HG02943 (cell line): Measurements from ENCODE around the gene PFKL.

Experiments
- ATAC-seq: cut with Tn5 transposase; IDR thresholded peaks from one replicate; pipeline ENCODE4 v1.9.1; 2021; ENCODE audit warnings: mild to moderate bottlenecking, low read depth, moderate library complexity; ENCODE audit not compliant: unreplicated experiment

Gene PFKL

DNA sequence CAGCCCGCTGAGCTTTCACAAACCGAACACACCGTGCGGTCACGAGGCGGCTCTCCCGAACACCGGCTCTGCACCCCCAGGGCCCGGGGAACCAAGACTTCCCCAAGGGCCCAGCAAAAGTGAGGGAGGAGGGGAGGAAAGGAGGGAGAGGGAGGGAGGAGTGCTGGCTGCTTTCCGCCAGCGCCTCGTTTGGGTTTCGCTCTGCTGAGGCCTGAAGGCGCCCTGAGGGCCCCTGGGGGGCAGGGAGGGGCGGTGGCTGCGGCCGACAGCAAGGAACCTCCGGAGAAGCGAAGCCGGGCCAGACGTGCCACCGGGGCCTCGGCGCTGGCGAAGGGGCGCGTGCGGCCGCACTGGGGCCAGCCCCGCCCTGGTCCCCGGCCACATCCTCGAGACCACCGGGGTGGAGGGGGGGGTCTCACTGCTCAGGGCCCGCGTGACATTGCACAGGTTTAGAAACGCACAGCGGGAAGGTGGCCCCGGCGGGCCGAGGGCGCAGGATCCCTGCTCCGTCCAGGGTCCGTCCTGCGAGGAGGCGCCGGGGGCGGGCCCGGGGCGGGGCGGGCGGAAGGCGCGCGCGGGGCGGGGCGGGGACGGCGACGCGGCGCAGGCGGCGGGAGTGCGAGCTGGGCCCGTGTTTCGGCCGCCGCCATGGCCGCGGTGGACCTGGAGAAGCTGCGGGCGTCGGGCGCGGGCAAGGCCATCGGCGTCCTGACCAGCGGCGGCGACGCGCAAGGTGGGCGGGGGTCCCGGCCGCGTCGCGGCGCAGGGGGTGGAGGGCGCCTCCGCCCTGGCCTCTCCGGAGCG is at the start of gene PFKL:
Gene PFKL (plus strand): TSS at position 596 of the 804 bp plus-strand sequence. CDS start 53 bp downstream, at position 649.
- peak; percentile 48 for ATAC-seq

DNA sequence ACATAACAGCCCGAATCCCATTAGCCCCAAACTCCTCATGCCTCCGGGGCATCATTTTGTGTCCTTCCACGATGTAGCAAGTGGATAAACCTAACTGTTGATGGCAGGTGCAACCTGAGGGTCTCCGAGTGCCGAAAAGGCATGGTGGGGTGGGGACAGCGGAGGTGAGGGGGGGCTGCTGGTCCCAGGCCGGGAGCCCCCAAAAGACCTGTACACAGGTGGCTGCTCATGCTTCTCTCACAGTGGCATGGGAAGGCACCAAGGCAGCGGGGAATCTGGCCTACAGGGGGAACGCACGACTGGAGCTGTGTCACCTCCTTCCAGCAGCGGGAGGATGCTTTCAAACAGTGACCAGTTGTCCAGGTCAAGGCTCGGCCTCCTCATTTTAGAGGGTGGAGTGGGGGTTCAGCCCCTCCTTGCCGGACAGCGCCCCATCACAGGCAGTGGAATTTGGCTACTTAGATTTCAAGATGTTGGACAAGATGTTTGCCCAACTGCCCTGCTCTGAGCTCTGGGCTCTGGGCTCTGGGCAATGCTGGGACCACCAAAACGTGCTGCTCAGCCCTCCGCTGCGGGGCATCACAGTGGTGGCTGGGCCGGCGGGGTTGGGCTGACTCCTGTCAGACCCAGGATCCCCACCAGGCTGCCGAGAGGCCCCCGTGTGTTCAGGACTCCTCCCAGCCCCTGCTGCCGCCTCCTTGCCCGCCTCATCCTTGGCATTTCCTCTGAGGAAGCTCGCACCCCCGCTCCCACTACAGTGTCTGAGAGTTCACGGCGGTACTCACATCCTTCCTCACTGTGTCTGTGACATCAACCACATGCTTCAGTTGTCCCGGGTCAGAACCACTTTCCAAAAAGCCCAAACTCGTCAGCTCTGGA is 45.8 kb upstream of the PFKL start:
- no peak for ATAC-seq

DNA sequence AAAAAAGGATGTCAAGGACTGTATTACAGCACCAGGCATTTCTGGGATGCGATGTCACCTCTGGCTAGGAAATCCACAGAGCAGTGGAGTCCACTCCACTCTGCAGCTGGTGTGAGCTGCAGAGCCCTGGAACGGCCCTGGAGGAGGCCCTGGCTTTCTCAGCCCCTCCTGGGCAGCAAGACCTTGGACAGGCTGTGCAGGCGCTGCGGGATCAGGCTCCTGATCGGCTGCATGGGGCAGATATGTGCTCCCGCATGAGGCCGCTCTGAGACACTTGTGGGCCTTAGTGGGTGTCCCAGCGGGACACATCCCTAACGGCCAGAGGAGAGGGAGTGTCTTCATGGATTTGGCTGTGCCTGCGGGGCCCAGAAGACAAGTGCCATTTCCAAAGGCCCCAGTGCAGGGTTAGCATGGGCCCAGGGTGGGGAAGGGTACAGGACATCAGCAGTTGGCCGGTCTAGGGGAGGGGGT is 44.3 kb upstream of the PFKL start:
- no peak for ATAC-seq

DNA sequence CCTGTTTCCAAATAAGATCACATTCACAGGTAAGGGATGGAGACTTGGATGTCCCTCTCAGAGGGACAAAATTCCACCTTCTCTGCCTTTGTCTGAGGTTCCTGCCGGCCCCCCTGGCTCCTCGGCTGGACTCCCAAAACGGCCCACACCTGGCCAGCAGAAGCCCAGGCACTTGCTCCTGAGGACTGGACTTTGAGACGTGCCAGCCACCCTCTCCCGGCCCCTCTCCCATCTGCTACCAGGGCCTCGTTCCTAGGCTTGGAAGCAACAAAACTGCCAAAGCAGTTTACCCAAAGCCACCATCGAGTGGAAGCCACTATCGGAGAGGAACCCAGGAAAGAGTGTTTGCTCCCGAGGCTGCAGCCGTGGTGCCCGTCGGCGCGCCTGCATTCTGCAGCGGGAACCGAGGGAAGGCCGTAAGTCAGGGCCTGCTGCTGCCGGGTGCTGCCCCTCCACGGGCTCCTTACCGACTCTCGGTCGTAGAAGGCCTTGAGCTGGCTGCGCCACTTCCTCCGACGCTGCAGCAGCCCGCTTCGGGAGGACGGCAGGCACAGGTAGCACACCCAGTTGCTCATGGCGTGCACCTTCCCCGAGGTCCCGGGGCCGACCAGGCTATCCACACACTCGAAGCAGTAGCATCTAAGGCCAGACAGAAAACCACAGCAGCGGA is 41.7 kb upstream of the PFKL start:
- no peak for ATAC-seq

DNA sequence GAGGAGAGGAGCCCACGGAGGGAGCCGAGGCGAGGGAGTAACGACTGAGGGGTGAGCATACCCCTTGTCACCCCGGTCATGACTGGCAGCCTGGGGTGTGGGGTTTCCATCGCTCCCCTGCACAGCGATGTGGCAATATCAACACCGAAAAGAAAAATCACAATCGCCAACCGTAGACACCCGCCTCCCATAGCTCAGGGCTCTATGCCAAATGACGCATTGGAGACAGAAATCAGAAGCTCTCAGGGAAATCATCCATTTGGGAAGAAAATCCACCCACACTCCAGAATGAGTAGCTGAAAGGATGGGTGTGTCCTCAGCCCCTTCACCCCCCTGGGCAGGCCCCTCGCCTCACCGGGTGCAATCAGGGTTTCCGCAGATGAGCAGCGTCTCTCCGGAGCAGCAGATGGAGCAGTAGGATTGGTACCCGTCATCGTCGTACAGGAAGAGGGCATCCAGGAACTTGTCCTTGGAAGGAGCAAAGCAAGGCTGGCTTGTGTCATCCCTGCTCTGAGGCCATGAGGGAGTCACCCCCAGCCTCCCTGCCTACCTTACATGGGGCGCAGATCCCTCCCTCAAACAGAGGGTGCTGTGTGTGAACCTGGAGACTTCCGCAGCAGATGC is 40.7 kb upstream of the PFKL start:
- ATAC-seq, result no peak

DNA sequence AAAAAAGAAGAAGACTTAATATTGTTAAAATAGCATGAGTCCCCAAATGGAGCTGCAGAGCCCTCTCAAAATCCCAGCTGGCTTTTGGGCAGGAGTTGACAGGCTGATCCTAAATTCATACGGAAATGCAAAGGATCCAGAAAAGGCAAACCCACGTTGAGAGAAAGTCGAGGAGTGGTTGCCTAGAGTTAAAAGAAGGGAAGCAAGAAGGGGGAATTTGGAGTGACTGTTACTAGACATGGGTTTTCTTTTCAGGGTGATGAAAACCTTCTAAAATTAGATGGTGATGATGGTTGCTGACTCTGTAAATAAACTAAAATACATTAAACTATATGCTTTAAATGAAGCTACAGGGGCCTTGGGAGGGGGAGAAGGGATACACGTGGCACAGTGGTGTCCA is 39.8 kb upstream of the PFKL start:
- no peak for ATAC-seq

DNA sequence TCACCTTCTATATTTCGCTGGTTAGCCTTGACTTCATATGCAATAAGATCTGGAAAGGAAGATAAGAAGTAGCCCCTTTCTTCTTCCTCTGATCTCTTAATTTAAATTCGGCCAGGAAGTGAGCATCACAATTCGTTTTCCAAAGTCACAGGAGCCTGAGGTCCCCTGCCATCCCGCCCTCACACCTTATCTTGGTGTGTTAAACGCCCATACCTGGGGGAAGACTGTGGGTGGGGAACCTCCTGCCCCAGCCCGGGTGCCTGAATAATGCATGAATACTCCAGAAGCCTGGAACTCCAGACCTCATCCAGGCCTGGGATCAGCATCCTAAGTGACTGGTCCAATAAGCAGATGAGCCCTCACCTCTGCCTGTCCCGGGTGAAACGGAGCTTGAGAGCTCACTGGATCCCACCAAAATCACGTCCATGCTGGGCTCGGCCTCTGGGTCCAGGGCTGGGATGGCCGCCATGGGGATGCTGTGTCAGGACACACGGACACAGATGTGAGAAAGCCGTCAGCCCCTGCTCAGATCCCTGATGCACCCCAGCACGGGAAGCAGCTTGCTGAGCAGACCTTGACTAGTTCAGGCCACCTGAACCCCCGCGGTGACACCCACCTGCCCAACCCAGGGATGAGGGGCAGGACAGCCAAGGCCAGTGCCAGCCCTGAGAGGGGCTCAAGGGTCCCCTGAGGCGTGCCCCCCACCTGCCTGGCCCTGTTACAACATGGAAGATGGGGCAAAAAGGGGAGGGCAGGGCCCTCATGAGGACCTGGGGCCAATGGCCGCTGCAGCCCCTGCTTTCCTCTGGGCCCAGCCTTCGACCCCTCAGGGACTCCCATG is 38.8 kb upstream of the PFKL start:
- no peak for ATAC-seq

DNA sequence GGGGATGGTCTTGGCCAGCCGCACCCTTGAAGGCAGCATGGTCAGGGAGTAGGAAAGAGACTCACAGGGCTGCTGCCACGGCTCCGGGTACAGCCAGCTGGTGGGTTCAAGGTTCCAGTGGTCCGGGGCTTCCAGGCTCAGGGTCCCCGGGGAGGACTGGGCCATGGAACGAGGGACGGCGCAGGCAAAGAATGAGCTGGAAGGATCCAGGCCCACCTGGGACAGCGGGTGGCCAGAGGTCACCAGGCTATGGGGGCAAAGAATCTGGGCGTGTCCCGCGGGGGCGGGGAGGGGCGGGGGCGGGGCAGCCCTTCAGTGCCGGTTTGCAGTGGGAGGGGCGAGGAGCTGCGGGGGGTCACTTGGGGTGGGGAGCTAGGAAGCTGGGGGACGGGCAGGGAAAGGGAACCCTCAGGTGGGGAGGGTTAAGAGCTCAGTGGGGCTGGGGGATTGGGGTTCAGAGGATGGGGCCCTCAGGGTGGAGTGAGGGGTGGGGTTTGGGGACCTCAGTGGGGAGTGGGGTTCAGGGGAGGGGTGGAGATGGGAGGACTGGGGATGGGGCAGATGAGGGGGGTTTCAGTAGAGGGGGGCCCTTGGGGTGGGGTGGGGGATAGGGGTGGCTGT is 38.1 kb upstream of the PFKL start, which contains the start of gene DNMT3L:
Gene DNMT3L (minus strand): TSS at position 223 of the 621 bp plus-strand sequence. CDS start 638 bp downstream, outside the sequence.
- no peak for ATAC-seq

DNA sequence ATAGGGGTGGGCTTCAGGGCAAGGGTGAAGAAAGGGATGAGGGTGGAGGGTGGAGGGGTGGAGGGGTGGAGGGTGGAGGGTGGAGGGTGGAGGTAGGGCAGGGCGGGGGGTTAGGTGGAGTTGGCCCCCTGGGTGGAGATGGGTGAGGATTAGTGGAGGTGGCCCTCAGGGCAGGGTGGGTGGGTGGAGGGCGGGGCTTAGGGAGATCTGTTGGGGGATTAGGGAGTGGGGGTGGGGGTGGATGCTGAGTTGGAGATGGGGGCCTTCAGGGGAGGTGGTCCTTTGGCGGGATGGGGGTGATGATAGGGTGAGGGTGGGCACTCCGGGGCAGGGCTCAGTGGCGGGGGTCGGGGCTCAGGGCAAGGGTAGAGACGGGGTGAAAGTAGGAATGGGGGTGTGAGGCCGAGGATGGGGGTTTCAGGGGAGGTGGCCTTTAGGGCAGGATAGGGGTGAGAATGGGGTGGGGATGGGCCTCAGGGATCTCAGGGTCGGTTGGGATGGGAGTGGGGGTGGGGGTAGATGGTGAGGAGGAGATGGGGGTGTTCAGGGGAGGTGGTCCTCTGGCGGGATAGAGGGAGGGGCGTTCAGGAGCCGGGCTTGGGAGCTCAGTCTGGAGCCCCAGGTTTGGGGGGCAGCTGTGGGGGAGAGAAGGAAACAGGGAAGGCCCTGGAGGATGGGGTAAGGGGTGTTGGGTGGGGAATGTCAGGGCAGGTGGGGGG is 37.4 kb upstream of the PFKL start:
- ATAC-seq, result no peak

DNA sequence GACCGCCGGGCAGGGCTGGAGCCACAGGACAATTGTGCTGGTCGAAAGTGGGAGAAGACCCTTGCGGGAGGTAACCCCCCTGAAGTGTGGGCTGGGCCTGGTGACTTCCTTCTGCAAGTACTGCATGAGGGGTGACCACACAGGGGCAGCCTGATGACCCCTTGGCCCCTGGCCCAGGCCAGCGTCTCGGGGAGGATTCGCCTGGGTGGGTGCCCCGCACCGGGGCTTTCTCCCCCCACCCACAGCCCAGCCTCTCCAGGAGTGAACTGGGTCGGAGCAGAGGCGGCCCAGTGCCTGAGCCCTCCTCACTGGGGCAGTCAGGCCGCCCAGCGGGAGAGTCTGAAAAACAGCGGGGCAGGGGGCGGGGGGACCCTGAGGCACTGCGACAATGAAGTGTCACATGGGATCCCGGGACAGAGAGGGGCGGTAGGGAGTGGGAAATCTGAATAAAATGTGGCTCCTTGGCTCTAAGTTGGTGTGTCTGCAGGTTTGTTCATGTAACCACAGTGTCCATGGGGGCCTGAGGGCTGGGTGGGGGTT is 36.6 kb upstream of the PFKL start:
- no peak for ATAC-seq

DNA sequence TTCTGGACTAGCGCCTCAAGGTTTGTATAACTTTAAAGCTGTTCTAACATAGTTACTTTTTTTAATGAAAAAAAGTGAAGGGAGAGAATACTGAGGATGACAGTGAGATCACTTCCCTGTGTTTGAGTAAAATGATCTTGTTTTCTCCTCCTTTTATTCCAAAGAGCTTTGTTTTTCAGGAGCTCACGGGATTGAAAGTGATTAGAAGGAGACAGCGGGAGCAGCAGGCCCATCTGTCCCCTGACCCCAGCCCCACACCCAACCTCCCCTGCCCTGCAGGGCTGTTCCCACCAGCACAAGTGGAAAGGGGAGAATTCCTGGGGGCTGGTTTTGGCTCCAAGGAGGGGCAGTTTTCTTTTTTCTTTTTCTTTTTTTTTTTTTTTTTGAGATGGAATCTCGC is 36.1 kb upstream of the PFKL start:
- no peak for ATAC-seq

DNA sequence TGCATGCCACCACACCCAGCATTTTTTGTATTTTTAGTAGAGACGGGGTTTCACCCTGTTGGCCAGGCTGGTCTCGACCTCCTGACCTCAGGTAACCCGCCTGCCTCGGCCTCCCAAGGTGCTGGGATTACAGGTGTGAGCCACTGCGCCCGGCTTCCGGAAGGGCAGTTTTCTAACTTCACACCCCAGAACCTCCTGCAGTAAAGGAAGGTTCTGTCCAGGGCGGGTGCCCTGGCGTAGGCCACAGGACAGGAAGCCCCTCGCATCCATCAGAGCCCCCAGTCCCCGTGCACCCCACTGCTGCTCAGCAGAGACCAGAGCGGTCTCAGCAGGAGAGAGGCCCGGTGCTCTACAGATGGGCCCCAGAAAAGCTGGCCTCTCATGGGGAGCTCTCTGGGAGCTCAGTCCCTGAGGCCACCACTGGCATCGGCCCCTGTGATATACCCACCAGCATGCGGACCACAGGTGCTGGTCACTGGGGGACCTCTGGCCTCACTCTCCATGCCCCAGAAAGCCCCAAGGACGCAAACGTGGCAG is 34.1 kb upstream of the PFKL start:
- ATAC-seq, result no peak

DNA sequence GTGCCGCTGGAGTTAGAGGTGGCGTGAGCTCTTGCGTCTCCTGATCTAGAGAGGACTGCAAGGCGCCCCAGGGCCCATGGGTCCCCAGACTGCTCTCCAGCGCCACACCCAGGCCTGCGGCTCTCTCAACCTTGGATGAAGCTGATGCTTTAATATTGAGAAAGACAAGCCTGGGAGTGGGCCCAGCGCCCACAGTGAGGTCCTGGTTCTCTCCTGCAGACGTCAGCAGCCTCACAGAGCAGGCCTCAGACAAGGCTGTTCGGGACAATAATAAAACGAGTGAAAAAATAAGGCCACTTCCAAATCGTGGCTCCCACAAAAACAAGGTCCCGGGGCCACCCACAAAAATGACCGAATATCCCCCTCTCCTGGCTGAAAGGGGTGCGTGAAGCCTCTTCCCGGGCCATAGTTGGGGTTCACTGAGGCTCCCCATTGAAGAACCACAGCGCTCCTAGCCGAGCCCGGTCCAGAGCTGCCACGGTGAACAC is 32.2 kb upstream of the PFKL start:
- ATAC-seq, result no peak

DNA sequence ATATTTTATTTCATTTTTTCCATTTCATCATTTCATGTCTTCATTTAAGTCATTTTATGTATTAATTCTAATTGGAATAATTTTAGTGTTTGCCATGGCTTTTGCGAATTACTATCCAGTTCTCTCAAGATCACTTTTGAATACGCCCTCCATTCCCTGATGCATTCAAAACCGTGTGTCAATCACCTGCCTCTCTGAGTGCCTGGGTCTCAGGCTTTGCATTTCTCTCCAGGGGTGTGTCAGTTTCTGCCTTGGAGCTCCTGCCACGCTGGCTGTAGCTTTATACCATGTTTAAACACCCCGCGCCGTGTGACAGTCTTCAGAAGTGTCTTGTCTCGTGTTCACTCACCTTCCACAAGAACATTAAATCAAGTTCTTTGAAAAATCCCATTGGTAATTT is 30.8 kb upstream of the PFKL start:
- no peak for ATAC-seq

DNA sequence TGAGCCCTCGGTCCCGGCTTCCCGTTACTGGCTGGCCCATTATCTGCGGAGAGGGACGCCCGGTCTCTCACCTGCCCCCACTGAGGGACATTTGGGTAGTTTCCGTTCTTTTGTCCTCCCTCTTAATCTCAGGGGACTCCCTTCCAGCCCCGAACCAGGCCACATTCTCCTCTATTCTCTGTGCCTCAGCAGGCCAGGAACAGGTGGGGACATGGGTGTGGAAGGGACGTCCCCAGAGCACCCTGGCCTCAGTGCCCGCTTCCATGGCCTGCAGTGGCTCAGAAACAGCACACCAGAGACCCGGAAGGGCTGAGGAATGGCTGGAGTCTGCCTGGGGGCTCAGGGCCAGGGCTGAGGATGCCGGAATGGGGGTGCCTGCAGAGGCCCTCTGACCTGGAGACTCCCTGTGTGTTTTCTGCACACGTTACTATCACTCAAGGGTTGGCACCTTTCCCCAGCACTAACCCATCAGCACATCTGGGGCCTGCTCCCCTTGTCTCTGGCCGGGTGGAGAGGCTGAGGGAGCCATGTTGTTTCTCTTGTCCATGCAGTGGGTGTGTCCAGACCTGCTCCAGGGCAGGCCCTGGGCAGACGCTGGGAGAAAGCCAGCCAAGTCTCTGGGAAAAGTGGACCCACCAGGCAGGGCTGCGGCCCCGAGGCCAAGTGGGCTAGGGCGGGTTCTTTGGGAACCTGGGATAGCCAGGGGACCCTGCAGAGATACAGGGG is 28.1 kb upstream of the PFKL start:
- ATAC-seq, result no peak

DNA sequence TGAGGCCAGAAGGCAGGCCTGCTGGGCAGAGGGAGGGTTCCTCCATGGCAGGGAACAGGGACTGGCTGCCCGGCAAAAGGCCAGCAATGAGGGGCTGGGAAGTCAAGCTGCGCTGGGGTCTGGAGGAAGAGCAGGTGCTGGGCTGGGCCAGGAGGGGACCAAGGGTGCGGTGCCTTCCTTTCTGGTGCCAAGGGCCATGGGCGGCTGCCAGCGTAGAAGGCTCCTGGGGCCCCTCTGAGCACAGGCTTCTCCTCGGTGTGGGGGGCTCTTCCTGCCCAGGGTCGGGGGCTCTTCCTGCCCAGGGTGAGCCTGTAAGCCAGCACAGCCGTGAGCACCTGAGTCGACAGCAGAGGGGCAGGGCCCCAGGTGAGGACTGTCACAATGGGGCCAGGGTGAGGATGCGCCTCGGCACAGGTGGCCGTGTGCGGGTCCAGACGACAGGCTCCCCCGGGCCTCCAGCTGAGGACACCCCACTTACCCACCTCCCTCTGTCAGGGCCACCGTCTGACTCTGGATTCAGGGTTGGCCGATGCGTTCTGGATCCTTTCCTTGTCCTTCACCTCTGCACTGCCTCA is 27.5 kb upstream of the PFKL start:
- ATAC-seq, result no peak

DNA sequence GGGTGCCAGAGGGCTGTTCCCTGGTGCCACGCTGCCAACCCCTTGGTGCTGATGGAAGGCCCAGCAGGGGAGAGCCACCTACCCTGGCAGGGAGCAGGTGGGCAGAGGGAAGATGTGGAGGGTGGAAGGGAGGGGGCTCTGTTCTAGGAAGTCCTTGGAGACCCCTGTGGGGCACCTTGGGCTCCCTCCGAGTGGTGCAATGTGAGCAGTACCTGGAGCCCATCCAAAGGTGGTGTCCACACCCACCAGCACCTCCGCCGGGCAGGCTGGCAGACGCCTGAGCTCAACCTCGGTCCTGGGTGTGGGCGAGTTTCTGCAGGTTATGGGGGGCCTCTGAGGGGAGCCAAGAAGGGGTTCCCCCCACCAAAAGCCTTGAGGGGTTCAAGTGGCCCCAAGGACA is 26.8 kb upstream of the PFKL start:
- ATAC-seq, result no peak
